NCI-H2227 (cell line): ENCODE measurements around the gene SLC8A1.

ENCODE experiments used
- DNase-seq: peaks from one replicate; lab custom pipeline; 2025; ENCODE audit not compliant: unreplicated experiment; lab: John Stamatoyannopoulos, UW

Gene SLC8A1

DNA sequence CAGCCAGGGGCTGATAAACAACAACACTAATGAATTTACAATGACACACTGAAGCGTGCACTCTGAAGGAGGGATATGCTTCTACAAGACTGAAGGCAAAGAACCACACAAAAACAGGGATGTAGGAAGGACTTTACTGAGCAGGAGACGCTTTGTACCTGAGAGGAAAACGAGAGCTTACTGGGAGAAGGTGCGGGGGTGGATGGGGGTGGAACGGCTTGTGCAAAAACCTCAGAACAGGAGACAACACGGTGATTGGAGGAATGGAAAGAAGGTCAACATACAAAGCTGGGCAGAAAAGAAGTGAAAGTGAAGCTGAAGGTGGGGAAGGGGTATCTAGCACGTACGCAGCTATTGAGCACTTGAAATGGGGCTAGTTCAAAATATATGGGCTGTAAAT lies 93.1 kb downstream of the SLC8A1 start:
- no peak for DNase-seq

DNA sequence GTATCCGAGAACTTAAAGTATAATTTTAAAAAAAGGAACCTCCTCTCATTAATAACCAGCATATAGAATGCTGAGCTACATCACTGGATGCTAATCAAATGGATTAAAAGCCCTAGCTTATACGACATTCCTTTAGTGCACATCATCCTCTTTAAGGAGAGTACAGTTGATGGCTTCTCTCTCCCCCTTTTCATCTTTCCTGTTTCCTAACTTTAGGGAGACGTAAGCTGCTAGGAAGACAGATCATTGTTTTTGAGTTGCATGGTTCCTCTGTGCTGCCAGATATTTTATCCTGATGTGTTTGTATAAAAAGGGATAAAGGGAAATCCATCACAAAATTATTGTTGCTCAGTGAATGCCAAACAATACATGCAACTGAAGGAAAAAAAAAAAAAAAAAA lies 94.2 kb downstream of the SLC8A1 start:
- no peak for DNase-seq

DNA sequence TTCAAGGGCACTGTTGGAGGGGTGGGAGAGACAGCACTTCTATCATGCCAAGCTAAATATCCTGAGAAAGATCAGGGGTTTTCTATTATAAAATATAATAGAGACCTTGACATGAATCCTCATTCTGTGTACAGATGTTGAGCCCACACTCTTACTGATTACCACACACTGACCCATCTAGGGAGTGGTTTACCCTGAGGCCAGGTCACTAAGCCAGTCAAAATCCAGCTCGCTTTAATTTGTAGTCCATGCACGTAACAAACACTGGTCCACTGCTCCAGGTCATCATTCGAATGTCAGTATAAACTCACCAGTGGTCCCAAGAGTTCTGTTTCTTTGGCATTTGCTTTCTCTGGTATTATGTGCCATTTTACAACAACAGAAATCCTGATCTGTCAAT lies 96.4 kb downstream of the SLC8A1 start:
- no peak for DNase-seq

GRCh38 chr2:40353231-40353630 lies 98.7 kb downstream of the SLC8A1 start:
- DNase-seq: peak; percentile 84

- DNase-seq: no peak
Observed at GRCh38 chr2:40352703-40353099, 99.2 kb downstream of the SLC8A1 start.

GRCh38 chr2:40352041-40352702 lies 99.7 kb downstream of the SLC8A1 start:
- DNase-seq: no peak

GRCh38 chr2:40348665-40349064 lies 103.2 kb downstream of the SLC8A1 start:
- DNase-seq: no peak

- DNase-seq: peak; percentile 43
Observed at GRCh38 chr2:40348038-40348437, 103.9 kb downstream of the SLC8A1 start.

DNA sequence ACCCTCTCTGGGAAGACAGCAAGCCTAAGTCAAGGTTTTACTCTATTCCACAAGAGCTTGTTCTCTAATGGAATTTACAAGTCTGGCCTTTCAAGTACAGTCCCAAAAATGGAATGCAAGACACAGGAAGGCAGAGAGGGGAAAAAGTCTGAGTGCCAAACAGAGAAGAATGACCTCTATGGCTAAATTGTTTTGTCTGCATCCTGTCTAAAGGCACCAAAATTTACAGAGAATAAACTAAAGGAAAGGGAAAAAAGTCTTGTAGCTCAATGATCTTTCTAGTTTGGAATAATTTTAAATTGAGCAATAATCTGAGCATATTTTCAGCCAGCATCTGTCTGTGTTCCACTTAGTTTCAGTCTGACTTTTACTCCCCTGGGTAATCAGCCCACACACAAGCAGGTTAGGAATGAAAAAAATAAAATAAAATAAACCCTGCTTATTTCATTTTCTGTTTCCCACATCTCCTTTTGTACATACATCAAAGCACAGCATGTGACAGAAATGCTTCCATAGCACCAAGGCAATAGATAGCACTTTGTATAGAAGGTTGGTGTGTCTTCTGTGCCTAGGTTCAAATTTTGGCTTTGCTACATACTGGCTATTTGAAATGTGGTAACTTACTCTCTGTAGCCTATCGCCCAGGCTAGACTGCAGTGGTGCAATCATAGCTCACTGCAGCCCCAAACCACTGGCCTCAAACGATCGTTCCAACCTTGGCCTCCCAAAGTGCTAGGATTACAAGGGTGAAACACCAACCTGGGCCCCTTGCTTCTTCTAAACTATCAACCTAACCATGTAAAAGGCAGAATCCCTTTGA lies 105.1 kb downstream of the SLC8A1 start:
- DNase-seq: no peak

GRCh38 chr2:40344364-40344763 lies 107.5 kb downstream of the SLC8A1 start:
- DNase-seq: no peak

- DNase-seq: no peak
Observed at GRCh38 chr2:40343902-40344301, 108.0 kb downstream of the SLC8A1 start.

GRCh38 chr2:40341198-40341597 lies 110.7 kb downstream of the SLC8A1 start:
- DNase-seq: no peak

DNA sequence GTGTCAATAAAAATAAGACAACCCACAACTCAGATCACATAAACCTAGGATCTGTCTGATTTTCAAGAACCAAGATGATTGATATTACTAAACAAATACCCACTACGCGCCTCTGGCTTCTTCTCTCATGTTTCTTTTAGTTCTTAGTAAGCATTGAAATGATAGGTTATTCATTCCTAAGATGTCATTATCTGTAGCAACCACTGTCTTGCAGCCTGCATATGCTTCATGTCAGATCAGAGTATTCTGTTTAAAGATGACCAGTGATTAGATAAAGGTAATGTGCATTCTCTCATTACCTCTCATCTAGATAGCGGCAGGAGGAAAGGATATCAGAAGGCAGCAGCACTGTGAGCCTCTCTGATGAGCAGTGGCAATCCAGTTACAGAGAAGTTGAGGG lies 112.9 kb downstream of the SLC8A1 start:
- no peak for DNase-seq

GRCh38 chr2:40332191-40332826 lies 119.6 kb downstream of the SLC8A1 start:
- DNase-seq: peak; percentile 69

- DNase-seq: no peak
Observed at GRCh38 chr2:40330096-40330495, 121.8 kb downstream of the SLC8A1 start.

DNA sequence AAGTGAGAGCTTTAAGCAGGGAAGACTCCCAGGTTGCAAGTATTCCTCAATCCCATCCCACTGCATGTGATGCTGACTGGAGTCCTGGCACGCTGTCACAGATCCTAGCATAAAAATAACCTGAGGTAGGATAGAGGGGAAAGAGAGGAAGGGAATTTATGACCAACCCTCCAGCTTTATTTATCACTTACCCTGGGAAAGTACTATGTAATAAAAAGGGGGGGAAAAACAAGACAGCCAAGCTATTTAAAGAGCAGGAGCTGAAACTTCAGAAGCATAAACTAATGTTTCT lies 122.2 kb downstream of the SLC8A1 start:
- DNase-seq: no peak

DNA sequence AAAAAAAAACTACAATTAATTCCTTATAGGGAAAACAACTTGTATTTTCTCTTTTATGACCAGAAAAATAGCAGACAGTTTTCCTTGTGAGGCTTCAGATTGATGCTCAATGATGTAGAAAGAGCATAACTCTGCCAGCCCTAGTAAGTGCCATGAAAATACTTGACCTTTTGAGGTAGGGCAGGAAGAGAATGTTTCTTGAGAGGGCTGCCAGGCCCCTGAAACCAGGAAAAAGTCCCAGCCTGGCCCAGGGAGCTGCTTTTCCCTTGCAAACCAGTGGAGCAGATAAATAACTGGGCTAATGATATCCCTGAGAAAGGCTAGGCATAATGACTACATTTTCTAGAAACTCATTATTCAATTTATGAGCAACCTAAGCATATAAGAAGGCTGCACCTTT lies 126.8 kb downstream of the SLC8A1 start:
- peak; percentile 37 for DNase-seq

DNA sequence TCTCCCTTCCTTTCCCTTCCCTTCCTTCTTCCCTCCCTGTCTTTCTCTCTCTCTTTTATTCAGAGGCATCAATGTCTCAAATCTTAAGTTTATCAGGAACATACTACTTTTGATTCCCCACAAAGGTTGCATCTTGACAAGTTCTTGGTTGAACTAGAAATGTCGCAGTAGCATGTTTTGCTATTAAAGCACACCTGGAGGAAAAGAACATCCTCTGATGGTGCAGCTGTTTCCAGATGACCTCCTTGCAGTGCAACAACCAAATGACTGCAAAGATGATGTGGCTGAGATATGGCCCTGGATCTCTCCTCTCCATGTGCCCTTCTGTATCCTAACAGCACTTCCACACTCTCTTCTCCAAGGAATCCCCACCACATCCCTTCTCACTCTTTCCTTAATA lies 127.2 kb downstream of the SLC8A1 start:
- DNase-seq: no peak

DNA sequence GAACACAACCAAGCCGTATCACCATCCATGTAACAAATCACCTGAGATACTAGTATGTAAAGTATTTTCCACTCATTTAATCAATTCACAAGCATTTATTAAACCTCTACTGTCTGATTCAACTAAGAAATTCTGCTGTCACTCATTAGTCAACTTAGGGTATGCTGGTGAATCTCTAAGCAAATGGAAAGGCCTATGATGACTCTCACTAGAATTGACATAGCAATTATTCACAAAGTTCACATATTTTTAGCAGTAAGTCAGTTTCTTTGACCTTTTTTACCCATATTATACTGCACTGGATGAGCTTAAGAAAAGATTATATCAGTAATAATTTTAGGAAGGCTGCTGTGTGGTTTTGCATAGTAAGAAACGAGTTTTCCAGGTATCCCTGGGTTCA lies 130.1 kb downstream of the SLC8A1 start:
- no peak for DNase-seq

GRCh38 chr2:40321016-40321623 lies 130.8 kb downstream of the SLC8A1 start:
- no peak for DNase-seq

GRCh38 chr2:40318921-40319320 lies 133.0 kb downstream of the SLC8A1 start:
- no peak for DNase-seq

GRCh38 chr2:40317761-40318160 lies 134.1 kb downstream of the SLC8A1 start:
- no peak for DNase-seq
